SIG-M5 (cell line): ENCODE measurements around the gene MEIOC.
"Not testable (repeated sequence)": the region's sequence is repeated elsewhere in the genome, so short reads cannot be mapped to it uniquely, and the experiment has no call there.

Experiments used
- DNase-seq: peaks from one replicate; lab custom pipeline; 2025; lab: John Stamatoyannopoulos, UW

The MEIOC gene

DNA sequence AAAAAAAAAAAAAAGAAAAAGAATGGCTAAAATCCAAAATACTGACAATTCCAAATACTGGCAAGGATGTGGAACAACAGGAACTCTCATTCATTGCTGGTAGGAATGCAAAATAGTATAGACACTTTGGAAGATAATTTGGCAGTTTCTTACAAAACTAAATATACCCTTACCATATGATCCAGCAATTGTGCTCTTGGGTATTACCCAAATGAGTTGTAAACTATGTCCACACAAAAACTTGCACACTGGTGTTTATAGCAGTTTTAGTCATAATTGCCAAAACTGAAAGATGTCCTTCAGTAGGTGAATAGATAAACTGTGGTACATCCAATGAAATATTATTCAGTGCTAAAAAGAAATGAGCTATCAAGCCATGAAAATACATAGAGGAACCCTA lies 8.5 kb upstream of the MEIOC start:
- DNase-seq = no peak

DNA sequence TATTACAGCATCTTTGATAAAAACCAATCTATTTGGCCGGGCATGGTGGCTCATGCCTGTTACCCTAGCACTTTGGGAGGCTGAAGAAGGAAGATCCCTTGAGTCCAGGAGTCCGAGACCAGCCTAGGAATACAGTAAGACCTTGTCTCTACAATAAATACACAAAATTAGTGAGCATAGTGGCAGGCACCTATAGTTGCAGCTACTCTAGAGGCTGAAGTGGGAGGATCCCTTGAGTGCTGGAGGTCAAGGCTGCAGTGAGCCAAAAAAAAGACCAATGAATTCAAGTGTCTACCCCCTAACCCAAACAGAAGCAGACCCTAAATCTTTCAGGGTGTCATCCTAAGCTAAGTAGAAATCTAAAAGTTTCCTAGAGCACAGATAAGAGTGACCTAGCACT lies 7.3 kb upstream of the MEIOC start:
- no peak for DNase-seq

DNA sequence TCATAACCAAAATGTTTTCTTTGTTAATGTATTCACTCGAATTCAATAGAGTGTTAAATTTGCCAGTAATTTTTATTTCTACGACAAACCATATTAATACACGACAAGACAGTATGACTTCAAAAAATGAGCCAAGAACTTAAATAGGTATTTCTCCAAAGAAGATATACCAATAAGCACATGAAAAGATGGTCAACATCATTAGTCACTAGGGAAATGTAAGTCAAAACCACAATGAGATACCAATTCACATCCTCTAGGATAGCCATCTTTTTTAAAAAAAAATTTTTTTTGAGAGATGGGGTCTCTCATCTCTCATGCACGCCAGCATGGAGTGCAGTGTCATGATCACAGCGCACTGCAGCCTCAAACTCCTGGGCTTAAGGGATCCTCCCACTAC lies 5.0 kb upstream of the MEIOC start:
- no peak for DNase-seq

GRCh38 chr17:44652727-44653126 lies 3.5 kb upstream of the MEIOC start:
- no peak for DNase-seq

DNA sequence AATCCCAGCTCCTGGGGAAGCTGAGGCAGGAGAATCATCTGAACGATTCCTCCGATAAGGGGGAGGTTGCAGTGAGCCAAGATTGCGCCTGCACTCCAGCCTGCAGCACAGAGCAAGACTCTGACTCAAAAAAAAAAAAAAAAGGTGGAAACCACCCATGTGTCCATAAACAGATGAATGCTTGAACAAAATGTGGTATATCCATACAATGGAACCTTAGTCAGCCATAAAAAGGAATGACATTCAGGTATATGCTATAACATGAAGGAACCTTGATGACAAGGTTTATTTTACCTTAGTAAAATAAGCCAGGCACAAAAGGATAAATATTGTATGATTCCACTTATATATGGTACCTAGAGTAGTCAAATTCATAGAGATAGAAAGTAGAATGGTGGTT lies 2.9 kb upstream of the MEIOC start:
- no peak for DNase-seq

DNA sequence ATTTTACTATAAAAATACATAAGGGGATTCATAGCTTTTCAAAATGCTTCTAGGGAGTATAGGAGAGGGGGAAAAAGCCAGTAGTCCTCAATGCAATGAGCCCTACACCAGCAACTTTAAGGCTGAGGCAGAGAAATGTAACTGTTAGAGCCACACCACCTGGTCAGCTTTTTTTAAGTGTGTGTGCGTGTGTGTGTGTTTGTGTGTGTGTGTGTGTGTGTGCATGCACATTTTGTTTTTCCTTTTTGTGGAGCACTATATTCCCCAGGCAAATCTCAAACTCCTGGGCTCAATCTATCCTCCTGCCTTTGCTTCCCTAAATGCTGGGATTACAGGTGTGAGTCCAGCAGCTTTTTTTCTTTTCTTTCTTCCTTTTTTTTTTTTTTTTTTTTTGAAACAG lies 2.3 kb upstream of the MEIOC start:
- no peak for DNase-seq

- no peak for DNase-seq
Observed at GRCh38 chr17:44661835-44662234, 5.6 kb downstream of the MEIOC start.

DNA sequence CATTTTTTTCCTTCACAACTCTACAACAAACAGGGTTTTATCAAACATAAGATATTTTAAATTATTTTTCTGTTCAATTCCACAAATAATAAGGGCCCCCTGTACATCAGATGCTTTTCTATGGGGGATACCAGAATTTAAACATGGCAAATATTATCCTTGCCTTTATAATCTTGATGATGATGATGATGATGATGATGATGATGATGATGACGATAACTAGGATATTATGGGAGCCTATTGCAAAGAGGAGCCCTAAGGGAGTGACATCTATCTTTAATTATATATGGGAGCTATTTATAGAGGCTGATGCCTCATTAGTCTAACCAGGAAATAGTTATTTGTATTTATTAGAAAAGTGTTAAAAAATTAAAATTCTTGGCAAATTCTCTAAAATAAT lies 6.8 kb downstream of the MEIOC start:
- DNase-seq = no peak

DNA sequence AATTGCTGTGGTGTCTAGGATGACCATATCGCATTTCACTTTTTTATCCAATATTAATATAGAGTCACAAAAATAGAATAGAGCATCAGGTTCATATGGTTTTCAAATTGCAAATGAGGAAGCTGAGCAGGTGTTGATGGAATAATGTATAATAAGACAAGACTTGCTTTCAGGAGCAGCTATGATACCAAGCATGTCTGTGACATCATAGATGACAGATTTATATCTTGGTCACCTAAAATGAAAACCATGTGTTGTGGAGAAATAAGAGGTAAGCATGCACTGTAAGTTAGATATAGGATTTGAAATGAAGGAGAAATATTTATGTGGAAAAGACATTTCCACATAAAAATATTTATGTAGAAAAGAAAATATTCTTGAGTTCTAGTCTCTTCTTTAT lies 8.6 kb downstream of the MEIOC start:
- no peak for DNase-seq

DNA sequence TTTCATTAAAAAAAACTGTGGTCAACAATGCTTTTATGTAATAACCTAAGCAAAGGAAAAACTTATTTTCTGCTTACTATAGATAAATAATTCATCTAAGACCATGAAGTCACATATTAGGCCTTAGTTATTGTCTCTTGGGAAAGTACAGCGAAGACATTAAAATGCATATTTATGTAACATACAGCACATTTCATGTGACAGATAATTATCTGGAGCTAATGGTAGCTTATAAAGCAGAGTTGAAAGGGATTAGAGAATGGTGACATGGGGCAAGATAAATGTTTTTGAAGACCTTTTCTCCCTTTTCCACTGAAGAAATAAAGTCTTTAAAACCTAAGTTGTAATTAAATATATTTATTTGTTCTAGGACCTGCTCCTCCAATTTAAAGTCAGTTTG lies 9.7 kb downstream of the MEIOC start:
- no peak for DNase-seq

GRCh38 chr17:44672479-44673093 lies 16.3 kb downstream of the MEIOC start:
- DNase-seq = peak; percentile 7

DNA sequence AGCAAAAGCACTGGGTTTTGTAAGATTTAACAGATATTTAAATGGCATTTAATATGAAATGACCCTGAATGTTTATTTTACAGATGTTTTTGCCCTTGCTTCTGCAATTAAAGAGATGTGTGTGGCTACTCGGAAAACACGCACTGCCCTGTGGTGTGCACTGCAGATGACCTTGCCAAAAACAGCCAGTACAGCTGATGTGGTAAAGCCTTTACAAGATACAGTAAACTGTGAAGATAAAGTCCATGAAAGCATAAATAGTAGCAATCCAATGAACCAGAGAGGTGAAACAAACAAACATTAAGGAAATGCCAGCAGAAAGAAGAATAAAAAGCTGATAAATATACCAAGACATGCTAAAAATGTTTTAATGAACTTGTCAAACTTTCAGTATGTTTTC lies 17.6 kb downstream of the MEIOC start:
- no peak for DNase-seq

- no peak for DNase-seq
Observed at GRCh38 chr17:44677136-44677535, 20.9 kb downstream of the MEIOC start.

- peak; percentile 52 for DNase-seq
Observed at GRCh38 chr17:44683303-44683702, 27.0 kb downstream of the MEIOC start.

DNA sequence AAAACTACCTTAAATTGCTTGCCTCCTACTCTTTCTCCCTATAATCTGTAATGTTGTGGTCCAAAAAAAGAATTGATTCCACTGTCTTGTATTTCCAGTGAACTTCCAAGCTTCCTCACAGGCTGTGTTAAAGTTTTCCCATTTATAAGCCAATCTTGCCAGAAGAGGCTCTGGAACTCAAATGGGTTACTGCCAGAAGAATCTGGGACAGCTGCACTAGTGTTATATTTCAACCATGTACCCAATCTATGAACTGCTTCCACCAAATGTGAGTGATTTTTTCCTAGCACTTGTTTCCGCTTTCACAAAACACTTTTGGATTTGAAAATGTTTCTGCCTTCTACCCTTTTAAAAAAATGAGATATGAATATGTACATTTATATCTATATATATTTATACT lies 31.5 kb downstream of the MEIOC start:
- no peak for DNase-seq

GRCh38 chr17:44688200-44688599 lies 31.9 kb downstream of the MEIOC start:
- no peak for DNase-seq

- no peak for DNase-seq
Observed at GRCh38 chr17:44688675-44689476, 32.6 kb downstream of the MEIOC start.

DNA sequence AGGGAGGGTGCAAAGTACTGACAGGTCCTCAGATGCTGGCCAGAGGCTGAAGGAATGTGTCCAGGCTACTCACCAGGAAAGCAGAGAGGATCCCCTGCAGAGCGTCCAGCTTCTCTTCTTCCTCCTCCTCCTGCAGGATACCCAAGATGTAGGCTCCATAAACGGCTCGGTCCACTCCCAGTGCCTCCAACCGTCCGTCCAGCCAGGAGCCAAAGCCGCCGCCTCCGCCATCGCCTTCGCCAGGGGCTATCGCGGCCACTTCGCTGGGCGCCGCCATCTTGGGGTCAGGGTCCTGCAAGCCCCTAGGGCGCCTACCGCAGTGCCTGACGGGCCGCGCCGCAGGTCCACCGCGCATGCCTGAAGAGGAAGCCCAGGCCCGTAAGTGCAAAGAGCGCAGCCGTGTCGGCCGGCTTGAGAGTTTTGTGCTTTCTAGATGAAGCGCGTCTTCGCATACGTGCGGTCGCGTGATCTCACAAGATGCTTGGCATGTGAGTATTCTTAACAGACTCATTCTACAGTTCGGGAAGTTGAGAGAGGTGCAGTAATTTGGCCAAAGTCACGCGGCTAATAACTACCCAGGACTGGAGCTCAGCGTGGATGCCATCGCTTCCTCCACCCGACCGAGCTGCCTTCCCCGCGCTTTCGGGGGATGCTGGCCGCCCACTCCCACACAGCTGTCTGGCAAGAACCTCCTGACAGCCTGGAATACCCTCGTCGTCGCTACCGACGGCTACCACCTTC lies 33.4 kb downstream of the MEIOC start, which contains the start of gene CCDC43:
TSS of gene CCDC43 (minus strand) at position 300 of the 741 bp plus-strand sequence. CDS start at position 277, 23 bp downstream.
- peak; percentile 59 for DNase-seq

GRCh38 chr17:44690746-44691306 lies 34.6 kb downstream of the MEIOC start:
- DNase-seq = not testable (repeated sequence)

DNA sequence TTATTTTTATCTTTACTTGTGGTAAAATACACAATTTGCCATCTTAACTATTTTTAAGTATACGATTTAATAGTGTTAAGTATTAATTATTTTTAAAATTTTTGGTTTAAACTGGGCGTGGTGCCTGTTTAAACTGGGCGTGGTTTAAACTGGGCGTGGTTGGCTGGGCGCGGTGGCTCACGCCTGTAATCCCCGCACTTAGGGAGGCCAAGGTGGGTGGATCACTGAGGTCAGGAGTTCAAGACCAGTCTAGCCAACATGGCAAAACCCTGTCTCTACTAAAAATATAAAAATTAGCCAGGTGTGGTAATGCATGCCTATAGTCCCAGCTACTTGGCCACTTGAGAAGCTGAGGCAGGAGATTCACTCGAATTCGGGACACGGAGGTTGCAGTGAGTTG lies 37.3 kb downstream of the MEIOC start:
- DNase-seq = no peak

DNA sequence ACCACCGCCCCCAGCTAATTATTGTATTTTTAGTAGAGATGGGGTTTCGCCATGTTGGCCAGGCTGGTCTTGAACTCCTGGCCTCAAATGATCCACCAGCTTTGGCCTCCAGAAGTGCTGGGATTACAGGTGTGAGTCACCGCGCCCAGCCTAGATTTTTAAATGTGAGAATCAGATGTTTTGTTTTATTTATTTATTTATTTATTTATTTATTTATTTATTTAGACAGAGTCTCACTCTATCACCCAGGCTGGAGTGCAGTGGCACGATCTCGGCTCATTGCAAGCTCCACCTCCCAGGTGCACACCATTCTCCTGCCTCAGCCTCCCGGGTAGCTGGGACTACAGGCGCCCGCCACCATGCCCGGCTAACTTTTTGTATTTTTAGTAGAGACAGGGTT lies 44.0 kb downstream of the MEIOC start:
- DNase-seq = not testable (repeated sequence)

DNA sequence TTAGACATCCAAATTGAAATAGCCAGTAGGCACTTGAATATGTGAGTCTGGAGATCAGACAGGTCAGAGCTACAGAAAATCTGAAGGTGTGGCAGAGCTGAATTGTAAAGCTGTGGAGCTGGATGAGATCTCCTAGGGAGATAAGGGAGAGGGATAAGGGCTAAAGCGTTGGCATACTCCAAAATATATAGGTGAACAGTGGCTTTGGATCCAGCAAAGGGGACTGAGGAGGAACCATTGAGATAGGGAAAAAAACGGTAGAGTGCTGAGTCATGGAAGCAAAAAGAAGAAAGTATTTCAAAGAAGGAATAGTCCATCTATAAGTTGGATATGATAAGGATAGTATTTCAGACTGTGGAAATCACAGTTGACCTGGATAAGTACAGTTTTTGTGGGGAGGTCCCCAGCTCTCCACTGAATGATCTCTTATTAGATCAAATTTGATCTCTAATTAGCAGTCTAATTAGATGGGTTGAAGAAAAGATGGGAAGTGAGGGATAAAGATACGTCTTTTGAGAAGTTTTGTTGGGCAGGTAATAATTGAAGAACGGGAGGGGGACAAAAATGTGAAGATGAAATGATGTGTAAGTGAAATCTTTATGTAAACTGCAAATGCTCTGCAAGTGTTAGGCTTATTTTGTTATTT lies 51.6 kb downstream of the MEIOC start:
- no peak for DNase-seq
